Measurements from ENCODE around the gene TENM4.
A peak's percentile ranks its signal among the peaks of the same experiment; 100 is the strongest.
"Not testable (repeated sequence)": the region's sequence is repeated elsewhere in the genome, so short reads cannot be mapped to it uniquely, and the experiment has no call there.

The TENM4 gene

GRCh38 chr11:78845496-78845895, 595.3 kb downstream of the TENM4 start:
- no peak for DNase-seq (ENCODE audit: low spot score)

GRCh38 chr11:78841456-78842060, 599.3 kb downstream of the TENM4 start:
- no peak for DNase-seq (ENCODE audit: low spot score)

- DNase-seq (ENCODE audit: low spot score) = no peak
Measured at GRCh38 chr11:78840623-78841022, 600.2 kb downstream of the TENM4 start.

DNA sequence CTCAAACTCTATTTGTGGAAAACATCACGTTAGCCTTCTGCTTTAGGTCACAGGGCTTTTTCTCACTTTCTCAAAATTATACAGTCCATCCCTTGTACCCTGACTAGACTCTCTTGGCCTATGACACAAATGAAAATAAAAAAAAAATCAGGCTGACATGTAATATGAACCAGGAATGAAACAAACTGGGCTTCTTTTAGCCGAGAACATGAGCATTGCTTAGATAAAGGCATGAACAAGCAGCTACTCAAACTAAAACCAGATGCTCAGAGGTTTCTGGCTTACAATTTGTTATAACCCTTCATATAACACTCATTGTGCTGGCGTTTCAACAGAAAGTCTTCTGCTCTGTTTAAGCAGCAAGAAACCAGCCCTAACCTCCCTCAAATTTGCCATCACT, 600.6 kb downstream of the TENM4 start:
- DNase-seq (ENCODE audit: low spot score) = no peak

DNA sequence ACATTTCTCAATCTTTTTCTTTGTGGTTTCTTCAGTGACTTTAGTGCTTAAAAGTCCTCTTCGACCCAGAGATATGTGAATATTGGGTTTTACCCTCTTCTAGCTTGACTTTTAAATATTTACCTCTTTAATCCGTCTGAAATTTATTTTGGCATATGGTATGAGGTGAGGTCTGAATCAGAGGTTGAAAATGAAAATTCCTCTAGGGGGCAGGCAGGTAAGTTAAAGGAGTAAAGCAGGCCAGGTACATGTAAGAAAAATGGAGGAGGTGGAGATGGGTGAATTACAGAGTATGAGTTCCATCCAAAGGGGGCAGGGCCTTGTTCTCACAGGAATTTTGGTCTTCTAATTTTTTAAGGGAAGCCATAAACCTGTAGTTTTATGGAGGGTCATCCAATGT, 602.4 kb downstream of the TENM4 start:
- DNase-seq (ENCODE audit: low spot score) = no peak

DNA sequence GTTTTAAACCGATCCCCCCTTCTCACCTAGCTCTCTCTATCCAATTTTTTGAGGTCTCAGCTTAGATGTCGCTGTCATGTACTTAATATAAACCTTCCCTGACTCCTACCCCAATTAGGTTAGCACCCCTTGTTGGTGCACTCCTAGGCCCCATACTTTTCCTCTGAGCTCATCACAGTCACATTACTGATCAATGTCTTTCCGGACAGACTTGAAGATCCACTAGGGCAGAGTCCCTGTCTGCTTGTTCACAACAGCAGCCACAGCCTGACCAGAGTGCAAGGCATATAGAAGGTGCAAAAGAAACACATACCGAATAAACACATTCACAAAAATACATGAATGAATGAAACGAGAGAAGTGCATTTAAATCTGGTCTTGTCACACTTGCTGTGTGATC, 605.2 kb downstream of the TENM4 start:
- DNase-seq (ENCODE audit: low spot score) = no peak

DNA sequence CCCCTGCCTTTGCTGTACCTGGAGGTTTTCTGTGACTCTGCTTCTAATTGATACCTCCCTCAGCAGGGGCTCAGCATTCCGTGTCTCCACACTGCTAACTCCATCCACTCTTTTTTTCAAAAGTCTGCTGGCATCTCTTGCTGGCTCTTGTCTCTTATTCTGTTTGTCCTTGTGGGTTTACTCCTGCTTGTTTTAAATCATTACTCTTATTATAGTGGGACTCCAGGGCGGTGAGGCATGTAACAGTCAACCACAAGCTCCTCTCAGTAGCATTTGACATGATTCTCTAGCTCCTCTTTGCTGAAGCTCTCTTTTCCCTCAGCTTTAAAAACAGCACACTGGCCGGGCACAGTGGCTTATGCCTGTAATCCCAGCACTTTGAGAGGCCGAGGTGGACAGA, 605.9 kb downstream of the TENM4 start:
- no peak for DNase-seq (ENCODE audit: low spot score)

DNA sequence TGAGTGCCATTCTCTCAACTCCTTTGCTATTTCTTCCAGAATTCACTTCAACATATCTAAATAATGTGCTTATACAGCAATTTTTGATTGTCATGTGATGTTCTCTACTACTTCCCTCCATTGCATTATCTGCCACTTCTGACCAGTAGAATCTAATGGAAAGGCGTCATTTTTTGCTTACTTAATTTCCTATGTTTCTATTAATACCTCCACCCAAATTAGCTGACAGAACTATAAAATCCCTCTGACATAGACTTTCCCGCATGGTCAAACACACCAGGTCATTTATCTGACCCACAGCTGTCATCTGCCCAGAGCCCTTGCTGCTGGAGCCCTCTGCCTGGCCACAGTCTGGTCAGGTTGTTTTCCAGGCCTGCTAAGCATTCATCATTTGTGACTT, 607.6 kb downstream of the TENM4 start:
- DNase-seq (ENCODE audit: low spot score) = no peak

GRCh38 chr11:78832226-78832947, 608.4 kb downstream of the TENM4 start:
- DNase-seq (ENCODE audit: low spot score) = no peak

DNA sequence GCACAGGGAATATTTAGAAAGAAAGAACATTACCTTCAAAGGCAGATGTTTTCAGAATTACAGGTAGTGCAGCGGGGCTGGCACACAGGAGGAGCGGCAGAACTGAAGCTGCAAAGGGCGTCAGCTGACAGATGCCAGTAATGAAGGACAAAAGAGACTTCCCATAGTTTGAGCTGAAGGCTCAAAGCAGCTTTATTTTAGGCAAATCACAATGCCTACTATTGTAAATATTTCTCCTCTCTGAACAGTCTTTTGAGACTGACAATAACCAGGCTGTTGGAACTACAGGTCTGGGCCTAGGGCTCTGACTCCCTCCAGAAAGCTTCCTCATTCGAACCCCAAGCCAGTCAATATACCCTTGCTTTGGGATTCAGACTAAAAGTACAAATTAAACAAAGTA, 609.3 kb downstream of the TENM4 start:
- no peak for DNase-seq (ENCODE audit: low spot score)

DNA sequence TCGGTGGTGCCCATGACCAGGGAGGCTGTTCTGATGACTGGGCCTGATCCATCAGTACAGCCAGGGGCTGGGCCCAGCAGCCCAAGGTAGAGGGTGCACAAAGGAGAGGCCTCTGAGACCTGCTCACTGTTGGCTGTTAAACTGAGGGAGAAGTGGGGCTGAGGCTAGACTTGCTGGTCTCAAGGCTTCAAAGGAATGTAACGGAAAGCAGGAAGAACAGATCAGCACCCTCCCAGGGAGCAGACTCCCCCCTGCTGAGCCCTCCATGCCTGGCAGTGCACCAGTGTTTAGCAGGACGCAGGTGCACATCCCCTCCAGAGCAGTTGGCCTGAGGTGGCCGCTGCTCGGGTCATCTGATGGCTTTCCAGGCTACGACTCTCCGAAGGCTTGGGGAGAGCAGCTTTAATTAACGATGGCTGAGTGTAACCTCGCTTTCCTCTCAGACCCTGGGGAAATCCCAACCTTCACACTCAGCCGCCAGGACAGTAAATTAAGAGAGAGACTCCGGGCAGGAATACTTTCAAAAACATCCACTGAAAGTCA, 610.5 kb downstream of the TENM4 start:
- no peak for DNase-seq (ENCODE audit: low spot score)

DNA sequence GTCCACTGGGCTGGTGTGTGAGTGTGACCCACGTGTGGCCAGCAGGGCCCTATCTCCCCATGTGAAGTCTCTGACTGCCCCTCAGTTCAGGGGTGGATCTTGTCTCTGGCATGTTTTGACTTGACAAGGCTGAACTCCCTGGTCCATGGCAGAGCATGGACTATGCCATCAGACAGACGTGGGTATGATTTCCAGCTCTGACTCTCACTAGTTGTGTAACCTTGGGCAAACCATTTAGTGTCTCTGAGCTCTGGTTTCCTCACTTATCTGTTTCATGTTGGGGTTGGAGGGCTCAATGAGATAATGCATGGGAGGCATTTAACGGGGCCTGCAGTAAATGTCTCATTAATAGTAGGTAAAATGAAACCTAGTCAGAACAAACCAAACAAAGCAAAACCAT, 611.7 kb downstream of the TENM4 start:
- DNase-seq (ENCODE audit: low spot score) = no peak

GRCh38 chr11:78828676-78829075, 612.2 kb downstream of the TENM4 start:
- no peak for DNase-seq (ENCODE audit: low spot score)

DNA sequence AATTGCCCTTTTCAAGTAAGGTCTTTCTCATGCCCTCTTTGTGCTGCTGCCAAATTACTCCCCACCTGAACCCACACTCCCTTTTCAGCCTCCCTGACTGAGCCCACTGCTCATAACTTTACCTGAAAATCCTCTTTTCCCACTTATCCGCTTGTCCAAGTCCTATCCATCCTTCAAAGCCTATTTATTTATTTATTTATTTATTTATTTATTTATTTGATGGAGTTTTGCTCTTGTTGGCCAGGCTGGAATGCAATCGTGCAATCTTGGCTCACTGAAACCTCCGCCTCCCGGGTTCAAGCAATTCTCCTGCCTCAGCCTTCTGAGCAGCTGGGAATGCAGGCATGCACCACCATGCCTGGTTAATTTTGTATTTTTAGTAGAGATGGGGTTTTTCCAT, 613.5 kb downstream of the TENM4 start:
- DNase-seq (ENCODE audit: low spot score) = not testable (repeated sequence)

- DNase-seq (ENCODE audit: low spot score) = peak; percentile 30
Measured at GRCh38 chr11:78825591-78826020, 615.2 kb downstream of the TENM4 start.

- no peak for DNase-seq (ENCODE audit: low spot score)
Measured at GRCh38 chr11:78823588-78823987, 617.2 kb downstream of the TENM4 start.

GRCh38 chr11:78822931-78823423, 617.9 kb downstream of the TENM4 start:
- no peak for DNase-seq (ENCODE audit: low spot score)

DNA sequence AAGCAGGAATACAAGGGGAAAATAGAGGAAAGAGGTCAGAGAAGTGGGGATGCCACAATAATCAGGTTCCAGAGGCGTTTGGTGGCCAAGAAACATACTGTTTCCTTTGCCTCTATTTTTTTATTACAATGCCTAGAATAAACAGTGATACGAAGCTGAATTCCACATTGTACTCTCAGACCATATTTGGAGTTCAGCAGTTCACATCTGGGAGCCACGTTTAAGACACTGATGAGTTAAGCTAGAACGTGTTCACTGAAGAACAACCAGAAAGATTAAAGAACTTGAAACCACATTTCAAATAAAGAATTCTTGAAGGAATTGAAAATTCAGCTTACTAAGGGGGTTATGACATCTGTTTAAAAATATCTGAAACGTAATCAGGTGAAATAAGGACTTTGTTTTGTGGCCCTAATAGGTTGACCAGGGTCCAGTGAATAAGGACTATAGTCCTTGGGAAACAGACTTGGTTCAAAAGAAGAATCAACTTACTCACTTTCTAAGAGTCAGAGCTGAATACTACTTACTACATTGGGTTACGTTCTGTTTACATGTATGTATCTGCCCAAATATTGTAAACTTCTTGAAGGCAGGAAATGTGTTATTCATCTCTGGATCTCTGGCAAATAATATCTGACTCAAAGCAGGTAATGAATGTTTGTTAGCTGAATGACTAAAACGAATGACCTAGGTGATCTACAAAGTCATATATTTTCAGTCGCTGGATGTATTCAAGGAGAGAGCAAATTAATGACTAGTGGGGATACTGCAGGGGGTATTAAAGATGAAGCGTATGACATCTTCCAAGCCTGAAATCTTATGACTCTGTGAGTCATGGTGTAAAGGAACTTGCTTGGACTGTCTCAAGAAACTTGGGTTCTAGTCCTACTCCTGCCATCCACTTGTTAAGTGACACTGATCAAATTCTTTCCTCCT, 619.2 kb downstream of the TENM4 start:
- no peak for DNase-seq (ENCODE audit: low spot score)

DNA sequence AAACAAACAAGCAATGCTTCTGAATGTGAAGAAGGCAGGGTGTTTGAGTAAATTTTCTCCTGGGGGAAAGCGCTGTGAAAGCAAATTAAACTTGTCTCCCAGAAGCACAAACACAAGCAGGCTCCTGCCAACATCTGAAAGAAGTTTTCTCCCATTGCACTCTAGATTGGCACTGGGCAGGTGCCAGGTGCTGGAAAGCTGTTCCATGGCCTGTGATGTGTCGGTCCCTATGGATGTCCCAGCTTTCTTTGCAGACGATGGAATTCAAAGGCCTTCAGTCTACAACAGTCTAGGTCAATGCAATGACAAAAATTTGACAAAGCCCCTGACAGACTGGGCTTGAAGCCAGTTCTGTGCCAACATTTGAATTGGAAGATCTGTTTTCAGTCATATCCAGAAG, 620.1 kb downstream of the TENM4 start:
- peak; percentile 27 for DNase-seq (ENCODE audit: low spot score)

DNA sequence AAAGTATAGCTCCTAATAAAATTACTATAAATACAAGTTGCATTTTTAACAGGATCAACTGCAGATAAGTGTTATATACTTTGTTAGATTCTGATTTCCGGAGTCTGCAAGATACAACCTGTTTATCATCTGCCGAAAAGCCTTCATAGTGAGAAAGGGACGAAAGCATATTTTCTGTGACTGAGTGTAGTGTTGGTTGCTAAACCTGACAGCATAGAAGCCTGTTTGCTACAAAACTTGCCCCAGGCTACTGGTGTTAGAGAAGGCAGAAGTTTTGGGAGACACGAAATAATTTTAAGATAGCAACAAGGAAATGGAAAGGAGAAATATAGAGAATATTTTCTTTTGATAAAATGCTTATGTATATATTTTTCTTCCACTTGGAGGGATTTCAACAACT, 622.6 kb downstream of the TENM4 start:
- no peak for DNase-seq (ENCODE audit: low spot score)

DNA sequence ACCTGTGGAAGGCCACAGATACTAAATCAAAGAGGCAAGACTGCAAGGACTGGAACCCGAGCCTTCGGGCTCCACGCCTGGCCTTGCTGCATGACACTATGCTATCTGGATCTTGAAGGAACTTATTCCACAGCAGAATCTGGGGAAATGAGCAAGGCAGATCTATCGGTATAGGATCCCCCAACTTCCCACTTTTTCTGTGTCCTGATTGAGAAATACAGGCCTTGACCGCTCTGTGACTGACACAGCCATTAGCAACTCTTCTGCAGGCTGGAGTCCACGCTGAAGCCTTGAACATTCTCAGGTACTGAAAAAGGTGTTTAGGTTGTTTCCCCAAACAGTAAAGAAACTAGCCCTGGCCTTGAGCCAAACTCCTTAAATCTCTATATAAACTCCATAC, 625.0 kb downstream of the TENM4 start:
- no peak for DNase-seq (ENCODE audit: low spot score)

GRCh38 chr11:78812513-78813293, 628.1 kb downstream of the TENM4 start:
- no peak for DNase-seq (ENCODE audit: low spot score)
